HuH-7 (cell line): ENCODE data around the gene RETREG1.
"Not testable (repeated sequence)": the region's sequence is repeated elsewhere in the genome, so short reads cannot be mapped to it uniquely, and the experiment has no call there.

Experiments
- DNase-seq: peaks from one replicate; pipeline ENCODE4 v3.0.0; 2011; ENCODE audit warnings: low spot score

The RETREG1 gene

GRCh38 chr5:16483361-16483760, 133.4 kb downstream of the RETREG1 start:
- no peak for DNase-seq

- no peak for DNase-seq
These were observed 133.9 kb downstream of the RETREG1 start for GRCh38 chr5:16482891-16483290.

- no peak for DNase-seq
These were observed 135.8 kb downstream of the RETREG1 start for GRCh38 chr5:16480821-16481538.

- DNase-seq, result no peak
These were observed 136.7 kb downstream of the RETREG1 start for GRCh38 chr5:16480144-16480543.

- no peak for DNase-seq
These were observed 139.3 kb downstream of the RETREG1 start for GRCh38 chr5:16477541-16477940.

- DNase-seq, result not testable (repeated sequence)
These were observed 140.4 kb downstream of the RETREG1 start for GRCh38 chr5:16476417-16476816.

GRCh38 chr5:16471387-16471786, 145.4 kb downstream of the RETREG1 start:
- no peak for DNase-seq

GRCh38 chr5:16467363-16468219, 149.2 kb downstream of the RETREG1 start:
- no peak for DNase-seq

GRCh38 chr5:16465544-16466432, 151.0 kb downstream of the RETREG1 start, which contains the start of gene ZNF622:
ZNF622 (minus strand) TSS chr5:16465800; CDS start chr5:16465665, 135 bp downstream.
- DNase-seq, result peak; percentile 77

GRCh38 chr5:16464664-16465543, 151.9 kb downstream of the RETREG1 start:
- no peak for DNase-seq

- no peak for DNase-seq
These were observed 152.6 kb downstream of the RETREG1 start for GRCh38 chr5:16464231-16464630.

GRCh38 chr5:16461782-16462181, 155.0 kb downstream of the RETREG1 start:
- no peak for DNase-seq

- DNase-seq, result no peak
These were observed 155.8 kb downstream of the RETREG1 start for GRCh38 chr5:16461026-16461425.

GRCh38 chr5:16459451-16459850, 157.3 kb downstream of the RETREG1 start:
- DNase-seq, result no peak

- DNase-seq, result no peak
These were observed 158.9 kb downstream of the RETREG1 start for GRCh38 chr5:16457853-16458252.

- DNase-seq, result no peak
These were observed 159.3 kb downstream of the RETREG1 start for GRCh38 chr5:16457451-16457850.

- DNase-seq, result peak; percentile 14
These were observed 160.5 kb downstream of the RETREG1 start for GRCh38 chr5:16456103-16456832.

GRCh38 chr5:16455668-16456067, 161.1 kb downstream of the RETREG1 start:
- no peak for DNase-seq

- no peak for DNase-seq
These were observed 162.1 kb downstream of the RETREG1 start for GRCh38 chr5:16454686-16455085.

GRCh38 chr5:16453609-16454008, 163.2 kb downstream of the RETREG1 start:
- no peak for DNase-seq
